HL-60 (cell line): ENCODE measurements around the gene GTPBP6.

Source experiments
- CTCF ChIP-seq: IDR thresholded peaks from one replicate; pipeline ENCODE4 v1.5.1; 2011; ENCODE audit warnings: low read length, control low read depth, inconsistent platforms; ENCODE audit not compliant: insufficient read depth
- GABPA ChIP-seq: IDR thresholded peaks from 2 replicates; pipeline ENCODE4 v1.6.1; 2012; ENCODE audit warnings: low read depth
- POLR2AphosphoS5 ChIP-seq: IDR thresholded peaks from 2 replicates; pipeline ENCODE4 v1.6.1; 2012; ENCODE audit warnings: low read depth
- REST ChIP-seq: IDR thresholded peaks from 2 replicates; pipeline ENCODE4 v1.6.1; 2012; ENCODE audit warnings: low read depth; ENCODE audit not compliant: insufficient replicate concordance
- SPI1 ChIP-seq: IDR thresholded peaks from 2 replicates; pipeline ENCODE4 v1.6.1; 2012; ENCODE audit warnings: low read depth, mild to moderate bottlenecking, borderline replicate concordance

- TF ChIP-seq SPI1 (no peak), CTCF (no peak), POLR2AphosphoS5 (no peak), REST (no peak), GABPA (no peak)
Observed at GRCh38 chrX:350148-350533, 31.5 kb upstream of the GTPBP6 start.
